H1 (cell line): Measurements from ENCODE around the gene USP8. TPM values are rescaled to one million over a fixed set of nuclear protein-coding genes. Genes with fewer than 3 reads are reported as not detected.

Source experiments
- CTCF ChIA-PET: fragments of 300-600 bp; sonication (Branson Sonifier 250); formaldehyde crosslinking; loops from one replicate; lab custom pipeline; 2021; ENCODE audit not compliant: partially characterized antibody; lab: Charles Lee
- POLR2A ChIA-PET: fragments of 300-600 bp; sonication (Branson Sonifier 250); formaldehyde crosslinking; loops from one replicate; lab custom pipeline; 2021; ENCODE audit warnings: inconsistent platforms; ENCODE audit not compliant: partially characterized antibody; lab: Charles Lee
- DNase-seq, 2 experiments: peaks; one replicate each; pipeline versions ENCODE4 v3.0.0 to v3.0.0-alpha.2; 2010 to 2022; ENCODE audit warnings: low spot score in 2 of 2, low read depth in 1 of 2, mixed read lengths in 1 of 2
- FAIRE-seq: peaks from 2 replicates; lab custom pipeline; 2011; peaks lifted over from hg19 to GRCh38; lab: Jason Lieb, UNC
- H2AFZ ChIP-seq: 2 replicates; pipeline ENCODE4 v1.8.1; 2012; ENCODE audit warnings: low read length, inconsistent platforms
- H2AK5ac ChIP-seq: 2 replicates; pipeline ENCODE4 v1.6.1; 2013; ENCODE audit warnings: low read depth, low read length
- H2BK120ac ChIP-seq: replicated peaks from 2 replicates; pipeline ENCODE3; 2013; ENCODE audit warnings: low read depth, low read length, inconsistent platforms
- H2BK12ac ChIP-seq: 2 replicates; pipeline ENCODE4 v1.6.1; 2013; ENCODE audit warnings: low read depth, low read length
- H2BK15ac ChIP-seq: 2 replicates; pipeline ENCODE4 v1.6.1; 2013; ENCODE audit warnings: low read length
- H2BK20ac ChIP-seq: 2 replicates; pipeline ENCODE4 v1.6.1; 2013; ENCODE audit warnings: low read length
- H2BK5ac ChIP-seq: 2 replicates; pipeline ENCODE4 v1.6.1; 2013; ENCODE audit warnings: low read depth, low read length
- H3K14ac ChIP-seq: 2 replicates; pipeline ENCODE4 v1.6.1; 2013; ENCODE audit warnings: inconsistent platforms; ENCODE audit not compliant: insufficient read length
- H3K18ac ChIP-seq: 2 replicates; pipeline ENCODE4 v1.6.1; 2013; ENCODE audit warnings: low read length; ENCODE audit errors: extremely low read depth
- H3K23ac ChIP-seq: 2 replicates; pipeline ENCODE4 v1.6.1; 2013; ENCODE audit warnings: inconsistent platforms; ENCODE audit not compliant: insufficient read length
- H3K23me2 ChIP-seq: 2 replicates; pipeline ENCODE4 v1.6.1; 2013; ENCODE audit warnings: low read depth, low read length
- H3K27ac ChIP-seq: 2 replicates; pipeline ENCODE4 v1.6.1; 2011; ENCODE audit warnings: low read depth, low read length, inconsistent platforms
- H3K27me3 ChIP-seq, 4 experiments: replicated peaks in 1 of 4; 1 replicate in 1 of 4; 2 replicates in 3 of 4; pipeline versions ENCODE4 v1.6.1 to v1.8.1; 2011 to 2013; ENCODE audit warnings: low read length in 3 of 4, mild to moderate bottlenecking in 3 of 4, inconsistent platforms in 2 of 4, mixed read lengths in 2 of 4, moderate library complexity in 1 of 4; ENCODE audit not compliant: control insufficient read depth in 3 of 4, insufficient read depth in 3 of 4; ENCODE audit errors: extremely low read depth in 1 of 4
- H3K36me3 ChIP-seq, 4 experiments: 2 replicates each; pipeline versions ENCODE4 v1.6.1 to v1.8.1; 2011 to 2013; ENCODE audit warnings: mild to moderate bottlenecking in 4 of 4, low read length in 3 of 4, moderate library complexity in 2 of 4, control low read depth in 1 of 4, inconsistent platforms in 1 of 4; ENCODE audit not compliant: insufficient read depth in 4 of 4, control insufficient read depth in 2 of 4
- H3K4ac ChIP-seq: replicated peaks from 2 replicates; pipeline ENCODE3; 2013; ENCODE audit warnings: low read length, low read depth, mixed read lengths, inconsistent platforms; ENCODE audit not compliant: insufficient read length
- H3K4me1 ChIP-seq, 4 experiments: replicated peaks in 1 of 4; 1 replicate in 1 of 4; 2 replicates in 3 of 4; pipeline versions ENCODE4 v1.6.1 to v1.8.1; 2011 to 2013; ENCODE audit warnings: low read length in 3 of 4, inconsistent platforms in 2 of 4, mixed read lengths in 1 of 4; ENCODE audit not compliant: insufficient read depth in 4 of 4, control insufficient read depth in 3 of 4
- H3K4me2 ChIP-seq, 2 experiments: 2 replicates each; pipeline versions ENCODE4 v1.6.1 to v1.8.1; 2011 to 2013; ENCODE audit warnings: low read depth in 2 of 2, low read length in 2 of 2, control low read depth in 1 of 2, inconsistent platforms in 1 of 2, mild to moderate bottlenecking in 1 of 2; ENCODE audit not compliant: insufficient read depth in 1 of 2
- H3K4me3 ChIP-seq, 4 experiments: fragments of 200-600, 300-600 bp in 1 of 4; sonication (generic), shearing (Covaris generic), sonication (Bioruptor Twin) in 1 of 4; 2 replicates each; pipeline versions ENCODE4 v1.5.1 to v1.8.1; 2011 to 2016; ENCODE audit warnings: low read length in 4 of 4, low read depth in 3 of 4, control low read depth in 2 of 4, inconsistent platforms in 2 of 4, mild to moderate bottlenecking in 2 of 4, mixed read lengths in 1 of 4, moderate library complexity in 1 of 4; ENCODE audit not compliant: insufficient read depth in 2 of 4; ENCODE audit errors: extremely low read depth in 1 of 4
- H3K56ac ChIP-seq: replicated peaks from 2 replicates; pipeline ENCODE3; 2013; ENCODE audit warnings: low read depth, mild to moderate bottlenecking, mixed read lengths, low read length, inconsistent platforms; ENCODE audit not compliant: insufficient read length
- H3K79me1 ChIP-seq: 2 replicates; pipeline ENCODE4 v1.6.1; 2013; ENCODE audit warnings: low read depth, low read length, control low read depth
- H3K79me2 ChIP-seq, 2 experiments: 2 replicates each; pipeline versions ENCODE4 v1.6.1 to v1.8.1; 2012 to 2013; ENCODE audit warnings: low read length in 2 of 2, mild to moderate bottlenecking in 2 of 2, inconsistent platforms in 1 of 2; ENCODE audit not compliant: insufficient read depth in 2 of 2, control insufficient read depth in 1 of 2
- H3K9ac ChIP-seq, 4 experiments: replicated peaks in 1 of 4; 1 replicate in 1 of 4; 2 replicates in 3 of 4; pipeline versions ENCODE4 v1.6.1 to v1.8.1; 2011 to 2013; ENCODE audit warnings: low read depth in 3 of 4, low read length in 3 of 4, control low read depth in 2 of 4, mild to moderate bottlenecking in 2 of 4, moderate library complexity in 2 of 4, inconsistent platforms in 1 of 4; ENCODE audit errors: extremely low read depth in 1 of 4
- H3K9me3 ChIP-seq, 2 experiments: 2 replicates each; pipeline versions ENCODE4 v1.6.1 to v1.8.1; 2012 to 2013; ENCODE audit warnings: mild to moderate bottlenecking in 2 of 2, moderate library complexity in 2 of 2, control low read depth in 1 of 2, inconsistent platforms in 1 of 2, low read depth in 1 of 2, low read length in 1 of 2, mixed read lengths in 1 of 2; ENCODE audit not compliant: insufficient read depth in 2 of 2
- H4K20me1 ChIP-seq, 2 experiments: replicated peaks in 1 of 2; 2 replicates each; pipeline versions ENCODE3 to v1.8.1; 2011 to 2013; ENCODE audit warnings: inconsistent platforms in 2 of 2, low read length in 2 of 2, mild to moderate bottlenecking in 1 of 2; ENCODE audit not compliant: insufficient read depth in 2 of 2, control insufficient read depth in 1 of 2
- H4K5ac ChIP-seq: 2 replicates; pipeline ENCODE4 v1.6.1; 2013; ENCODE audit warnings: low read length, low read depth, mixed read lengths, inconsistent platforms; ENCODE audit not compliant: insufficient read length
- H4K8ac ChIP-seq: 2 replicates; pipeline ENCODE4 v1.8.0; 2013; ENCODE audit warnings: mild to moderate bottlenecking, moderate library complexity, low read length, inconsistent platforms; ENCODE audit not compliant: insufficient read depth; ENCODE audit errors: extremely low read depth
- H4K91ac ChIP-seq: replicated peaks from 2 replicates; pipeline ENCODE3; 2013; ENCODE audit warnings: low read length, mixed read lengths, inconsistent platforms; ENCODE audit not compliant: insufficient read length
- CBX5 ChIP-seq: fragments of 300-800, 300-1000 bp; sonication (generic); IDR thresholded peaks from 2 replicates; pipeline ENCODE4 v1.7.1; 2016; ENCODE audit warnings: antibody characterized with exemption, low read length, low read depth
- CBX8 ChIP-seq: fragments of 300-800, 300-1000 bp; sonication (generic); IDR thresholded peaks from 2 replicates; pipeline ENCODE4 v1.7.1; 2016; ENCODE audit warnings: low read depth, low read length, borderline replicate concordance
- CREB1 ChIP-seq: IDR thresholded peaks from 2 replicates; pipeline ENCODE4 v1.6.1; 2012; ENCODE audit warnings: inconsistent platforms
- HDAC2 ChIP-seq, 2 experiments: fragments of 300-600 bp in 1 of 2; sonication (generic) in 1 of 2; IDR thresholded peaks; 2 replicates each; pipeline ENCODE4 v1.6.1; 2011 to 2012; ENCODE audit warnings: low read depth in 2 of 2, low read length in 2 of 2, mild to moderate bottlenecking in 2 of 2, moderate library complexity in 2 of 2, borderline replicate concordance in 1 of 2, inconsistent platforms in 1 of 2
- JUND ChIP-seq: IDR thresholded peaks from 2 replicates; pipeline ENCODE4 v1.6.1; 2011; ENCODE audit warnings: mild to moderate bottlenecking, improper control_type of control experiment, low read length
- MAFK ChIP-seq: IDR thresholded peaks from 2 replicates; pipeline ENCODE4 v1.6.1; 2012; ENCODE audit warnings: low read depth, mild to moderate bottlenecking, improper control_type of control experiment, low read length
- RBBP5 ChIP-seq: IDR thresholded peaks from 2 replicates; pipeline ENCODE4 v1.7.1; 2012; ENCODE audit warnings: low read depth, mild to moderate bottlenecking, inconsistent platforms, low read length, moderate library complexity, borderline replicate concordance
- RXRA ChIP-seq: IDR thresholded peaks from 2 replicates; pipeline ENCODE4 v1.6.1; 2011; ENCODE audit warnings: low read depth, mild to moderate bottlenecking, low read length, moderate library complexity; ENCODE audit not compliant: insufficient read depth
- SIX5 ChIP-seq: IDR thresholded peaks from 2 replicates; pipeline ENCODE4 v1.6.1; 2011; ENCODE audit warnings: mild to moderate bottlenecking, low read depth, low read length
- SP2 ChIP-seq: IDR thresholded peaks from 2 replicates; pipeline ENCODE4 v1.6.1; 2012; ENCODE audit warnings: mild to moderate bottlenecking, low read length, inconsistent platforms
- TAF7 ChIP-seq: optimal IDR thresholded peaks from 2 replicates; pipeline ENCODE3; 2011; ENCODE audit warnings: low read depth, mild to moderate bottlenecking, inconsistent platforms, low read length, moderate library complexity, borderline replicate concordance
- TCF12 ChIP-seq: IDR thresholded peaks from 2 replicates; pipeline ENCODE4 v1.6.1; 2011; ENCODE audit warnings: low read depth, mild to moderate bottlenecking, low read length
- USF2 ChIP-seq: IDR thresholded peaks from 2 replicates; pipeline ENCODE4 v1.6.1; 2011; ENCODE audit warnings: low read length, improper control_type of control experiment
- WGBS, 2 experiments: shearing (Covaris generic) in 1 of 2; methylation state at CpG; one replicate each; pipeline versions ENCODE4 v1.1.6 to v1.1.7; 2013 to 2015; ENCODE audit warnings: low lambda C conversion rate in 2 of 2, mixed read lengths in 2 of 2, inconsistent platforms in 1 of 2, low coverage in 1 of 2, missing lambda C conversion rate in 1 of 2; ENCODE audit not compliant: insufficient replicate concordance in 2 of 2, insufficient coverage in 1 of 2, insufficient read length in 1 of 2; ENCODE audit errors: extremely low coverage in 1 of 2, missing lambda C conversion rate in 1 of 2; 5-methylcytosine and 5-hydroxymethylcytosine counted together
- polyA plus RNA-seq, 7 experiments: library from polyadenylated mRNA; depleted of rRNA in 3 of 7; stranded (reverse) in 5 of 7; unstranded in 2 of 7; fragments of >200 nt in 5 of 7; fragments of 200-250 nt in 2 of 7; gene quantifications; 1 replicate in 5 of 7; 2 replicates in 1 of 7; 4 replicates in 1 of 7; pipeline versions ENCODE4 v1.2.1 to v1.2.3, GENCODE V29; 2011 to 2013; ENCODE audit warnings: missing spikeins in 2 of 7, mixed read lengths in 2 of 7
- total RNA-seq: library from RNA; stranded (reverse); fragmentation: NEBNext Ultra II Directional; extraction: Animal tissue kit (Norgen Biotek cat#: 25700); gene quantifications from 2 replicates; pipeline ENCODE4 v1.2.1, GENCODE V29; 2021

The USP8 gene
- total and polyA plus RNA-seq, 2 of the 8 experiments (the other 6 are each of a cell fraction or from before 2014, with no cell fraction given), result 19.9 to 66.2 TPM

GRCh38 chr15:50552238-50552637 lies 128.0 kb downstream of the USP8 start:
- DNase-seq, result no peak
- no peak overlapping the region for H3K56ac ChIP-seq
- no peak for FAIRE-seq

More at GRCh38 chr15:50552238-50552637, 128.0 kb downstream of the USP8 start:
- Histone ChIP-seq H3K18ac (no peak overlapping the region), H3K4ac (no peak overlapping the region), H2BK15ac (no peak overlapping the region), H3K79me1 (no peaks in the 10 kb centered on the region), H3K27ac (no peak overlapping the region), H3K4me3 (no peak overlapping the region), H3K9ac (no peak overlapping the region), H2AFZ (no peak overlapping the region), H3K4me2 (no peak overlapping the region), H4K5ac (no peak overlapping the region), H3K9me3 (no peaks in the 10 kb centered on the region), H3K14ac (no peak overlapping the region), H2BK12ac (no peak overlapping the region), H4K91ac (no peak overlapping the region), H3K23ac (no peak overlapping the region), H3K23me2 (no peaks in the 10 kb centered on the region), H2AK5ac (no peak overlapping the region), H3K79me2 (no peaks in the 10 kb centered on the region)
- 92% methylated on average over 4 of the region's 4 CpGs; no CpG with 5 or more reads in 1 of the 2 experiments for WGBS, 2 experiments
- CTCF ChIA-PET, result no interaction called here
- TF ChIP-seq TAF7 (no peak), SP2 (no peak), RBBP5 (no peak), RXRA (no peak), HDAC2 (IDR thresholded peaks at IDR 0.05; ENCODE audit: borderline replicate concordance in 1 of 2, low read depth in 2 of 2, low read length in 2 of 2) (no peak), TCF12 (no peak), JUND (no peak), USF2 (no peak), CBX5 (no peak), MAFK (no peak), SIX5 (no peak), CREB1 (no peak), CBX8 (no peak)
- TF ChIP-seq, all 59 proteins: peak for 0
- Histone ChIP-seq H4K8ac (no peak overlapping the region), H2BK5ac (no peak overlapping the region), H3K4me1 (no peaks in the 10 kb centered on the region), H4K20me1 (no peaks in the 10 kb centered on the region), H2BK20ac (no peak overlapping the region), H2BK120ac (no peak overlapping the region), H3K36me3 (no peaks in the 10 kb centered on the region), H3K27me3 (no peaks in the 10 kb centered on the region)
- POLR2A ChIA-PET, result interaction anchor here (0.9 kb wide), 1 partner anchor 327 kb away, joined by 3 read pairs; no protein-coding TSS in a partner anchor
